Measurements from ENCODE around the gene JDP2. TPM values are rescaled to one million over a fixed set of nuclear protein-coding genes. Genes with fewer than 3 reads are reported as not detected.

Gene JDP2
- total RNA-seq, 1 experiment from 2014 or later, result 45.3 TPM

GRCh38 chr14:75479770-75480600 lies 52.2 kb downstream of the JDP2 start:
- no peak for DNase-seq (ENCODE audit: unreplicated experiment)
- Mint-ChIP-seq H3K27ac (ENCODE audit: low read depth, unreplicated experiment) (no peak overlapping the region), H3K4me3 (ENCODE audit: unreplicated experiment) (no peak overlapping the region), H3K4me1 (ENCODE audit: insufficient read depth, unreplicated experiment) (no peaks in the 10 kb centered on the region), H3K36me3 (ENCODE audit: insufficient read depth, unreplicated experiment) (peaks cover 13% of the 10 kb centered on the region), H3K9me3 (ENCODE audit: unreplicated experiment) (no peaks in the 10 kb centered on the region), H3K27me3 (ENCODE audit: insufficient read depth, unreplicated experiment) (no peaks in the 10 kb centered on the region)
- no peak for TF ChIP-seq CTCF (IDR thresholded peaks at IDR 0.05; ENCODE audit: unreplicated experiment)
- intact Hi-C loops (cut with micrococcal nuclease), result loop anchor here (10.0 kb wide), 2 partner anchors 55 to 355 kb away; partner anchors contain the start of genes JDP2 and NEK9
- ChIA-PET POLR2A (no interaction called here), CTCF (interaction anchor here (1.0 to 3.5 kb wide), 4 partner anchors 9 to 182 kb away, joined by 3 to 14 read pairs (median 8); no protein-coding TSS in a partner anchor)
- no TSS peak for BruUV-seq (replicated peaks)

- POLR2A ChIA-PET, result no interaction called here
- H3K4me1 Mint-ChIP-seq (ENCODE audit: insufficient read depth, unreplicated experiment), result peaks cover 15% of the 10 kb centered on the region
- H3K9me3 Mint-ChIP-seq (ENCODE audit: unreplicated experiment), result no peaks in the 10 kb centered on the region
- no peak overlapping the region for H3K27ac Mint-ChIP-seq (ENCODE audit: low read depth, unreplicated experiment)
- CTCF ChIA-PET, result no interaction called here
- no peak for TF ChIP-seq CTCF (IDR thresholded peaks at IDR 0.05; ENCODE audit: unreplicated experiment)
- no peak for DNase-seq (ENCODE audit: unreplicated experiment)
- H3K4me3 Mint-ChIP-seq (ENCODE audit: unreplicated experiment), result no peak overlapping the region
- no TSS peak for BruUV-seq (replicated peaks)
- H3K27me3 Mint-ChIP-seq (ENCODE audit: insufficient read depth, unreplicated experiment), result no peaks in the 10 kb centered on the region
- intact Hi-C loops (cut with micrococcal nuclease), result loop anchor here (10.0 kb wide), 2 partner anchors 58 to 358 kb away; partner anchors contain the start of genes JDP2 and NEK9
- H3K36me3 Mint-ChIP-seq (ENCODE audit: insufficient read depth, unreplicated experiment), result no peaks in the 10 kb centered on the region
Observed at GRCh38 chr14:75482366-75482765, 54.5 kb downstream of the JDP2 start.

- intact Hi-C loops (cut with micrococcal nuclease), result loop anchor here (10.0 kb wide), 2 partner anchors 60 to 360 kb away; partner anchors contain the start of genes JDP2 and NEK9
- Mint-ChIP-seq H3K36me3 (ENCODE audit: insufficient read depth, unreplicated experiment) (no peaks in the 10 kb centered on the region), H3K27ac (ENCODE audit: low read depth, unreplicated experiment) (no peak overlapping the region), H3K4me3 (ENCODE audit: unreplicated experiment) (no peak overlapping the region), H3K9me3 (ENCODE audit: unreplicated experiment) (no peaks in the 10 kb centered on the region), H3K27me3 (ENCODE audit: insufficient read depth, unreplicated experiment) (no peaks in the 10 kb centered on the region), H3K4me1 (ENCODE audit: insufficient read depth, unreplicated experiment) (peaks cover 23% of the 10 kb centered on the region)
- POLR2A ChIA-PET, result interaction anchor here (0.5 to 1.2 kb wide), 3 partner anchors 34 to 174 kb away, joined by 3 read pairs; no protein-coding TSS in a partner anchor
- no peak for TF ChIP-seq CTCF (IDR thresholded peaks at IDR 0.05; ENCODE audit: unreplicated experiment)
- no TSS peak for BruUV-seq (replicated peaks)
- CTCF ChIA-PET, result interaction anchor here (0.7 to 7.8 kb wide), 4 partner anchors 29 to 280 kb away, joined by 3 to 92 read pairs (median 4); no protein-coding TSS in a partner anchor
- no peak for DNase-seq (ENCODE audit: unreplicated experiment)
Observed at GRCh38 chr14:75484711-75485429, 57.0 kb downstream of the JDP2 start.

- intact Hi-C loops (cut with micrococcal nuclease), result loop anchor here (10.0 kb wide), 2 partner anchors 62 to 362 kb away; partner anchors contain the start of genes JDP2 and NEK9
- BruUV-seq (replicated peaks), result no TSS peak
- Mint-ChIP-seq H3K27me3 (ENCODE audit: insufficient read depth, unreplicated experiment) (no peaks in the 10 kb centered on the region), H3K9me3 (ENCODE audit: unreplicated experiment) (no peaks in the 10 kb centered on the region), H3K4me3 (ENCODE audit: unreplicated experiment) (no peak overlapping the region), H3K27ac (ENCODE audit: low read depth, unreplicated experiment) (no peak overlapping the region), H3K36me3 (ENCODE audit: insufficient read depth, unreplicated experiment) (no peaks in the 10 kb centered on the region), H3K4me1 (ENCODE audit: insufficient read depth, unreplicated experiment) (peaks cover 23% of the 10 kb centered on the region)
- POLR2A ChIA-PET, result interaction anchor here (1.8 to 3.3 kb wide), 2 partner anchors 37 to 86 kb away, joined by 8 to 10 read pairs; no protein-coding TSS in a partner anchor
- no peak for DNase-seq (ENCODE audit: unreplicated experiment)
- CTCF ChIA-PET, result interaction anchor here (1.0 to 7.8 kb wide), 5 partner anchors 10 to 180 kb away, joined by 3 to 177 read pairs (median 4); no protein-coding TSS in a partner anchor
- TF ChIP-seq CTCF (IDR thresholded peaks at IDR 0.05; ENCODE audit: unreplicated experiment), result no peak
Observed at GRCh38 chr14:75486318-75486717, 58.5 kb downstream of the JDP2 start.
